IMR-90 (cell line): ENCODE results near the gene SKA2. TPM values are rescaled to one million over a fixed set of nuclear protein-coding genes. Genes with fewer than 3 reads are reported as not detected.

Experiments used
- ATAC-seq: fragments of 200-7000 bp; cut with Tn5 transposase; 2 replicates; pipeline ENCODE4 v1.9.1; 2020; ENCODE audit warnings: low read depth, mild to moderate bottlenecking, moderate library complexity
- BruUV-seq: library from RNA; stranded (reverse); fragments of 400-500 nt; replicated peaks from 2 replicates; lab custom pipeline; 2021; lab: Mats Ljungman, UMichigan
- CTCF ChIA-PET: fragments of 300-600 bp; formaldehyde crosslinking; extraction: SDS; loops from one replicate; lab custom pipeline; 2021; ENCODE audit warnings: antibody characterized with exemption; lab: Yijun Ruan, JAX
- POLR2A ChIA-PET: fragments of 300-600 bp; sonication (Branson Sonifier 250); formaldehyde crosslinking; loops from one replicate; lab custom pipeline; 2022; ENCODE audit warnings: antibody characterized with exemption; ENCODE audit not compliant: unreplicated experiment; lab: Charles Lee
- DNase-seq: peaks from one replicate; pipeline ENCODE4 v3.0.0; 2013
- H2AFZ ChIP-seq: replicated peaks from 2 replicates; pipeline ENCODE3; 2013; ENCODE audit warnings: low read length, mild to moderate bottlenecking; ENCODE audit not compliant: poor library complexity
- H2AK5ac ChIP-seq: 2 replicates; pipeline ENCODE4 v1.6.1; 2013; ENCODE audit warnings: low read depth, low read length, inconsistent platforms
- H2AK9ac ChIP-seq: replicated peaks from 2 replicates; pipeline ENCODE3; 2013; ENCODE audit warnings: mild to moderate bottlenecking, low read depth, low read length, moderate library complexity; ENCODE audit not compliant: poor library complexity
- H2BK120ac ChIP-seq: 2 replicates; pipeline ENCODE4 v1.6.1; 2013; ENCODE audit warnings: low read depth, low read length, inconsistent platforms
- H2BK15ac ChIP-seq: 3 replicates; pipeline ENCODE4 v1.6.1; 2013; ENCODE audit warnings: low read depth, low read length, inconsistent platforms
- H2BK20ac ChIP-seq: 2 replicates; pipeline ENCODE4 v1.6.1; 2013; ENCODE audit warnings: low read depth, mild to moderate bottlenecking, inconsistent platforms, low read length, moderate library complexity
- H2BK5ac ChIP-seq: 2 replicates; pipeline ENCODE4 v1.6.1; 2013; ENCODE audit warnings: mild to moderate bottlenecking, low read depth, low read length, inconsistent platforms; ENCODE audit not compliant: poor library complexity, severe bottlenecking
- H3K14ac ChIP-seq: replicated peaks from 2 replicates; pipeline ENCODE4 v1.6.1; 2013; ENCODE audit warnings: low read depth, low read length, inconsistent platforms
- H3K18ac ChIP-seq: 2 replicates; pipeline ENCODE4 v1.6.1; 2013; ENCODE audit warnings: low read depth, low read length, control low read depth
- H3K23ac ChIP-seq: 2 replicates; pipeline ENCODE4 v1.6.1; 2013; ENCODE audit warnings: low read depth, low read length, inconsistent platforms
- H3K27ac ChIP-seq: 2 replicates; pipeline ENCODE4 v1.5.1; 2013; ENCODE audit warnings: mild to moderate bottlenecking, control low read depth, low read length; ENCODE audit not compliant: insufficient read depth
- H3K27me3 ChIP-seq: 2 replicates; pipeline ENCODE4 v1.6.1; 2013; ENCODE audit warnings: low read length; ENCODE audit not compliant: control insufficient read depth, insufficient read depth
- H3K36me3 ChIP-seq: 2 replicates; pipeline ENCODE4 v1.6.1; 2013; ENCODE audit warnings: low read length, mixed read lengths; ENCODE audit not compliant: control insufficient read depth, insufficient read depth
- H3K4ac ChIP-seq: 2 replicates; pipeline ENCODE4 v1.6.1; 2013; ENCODE audit warnings: low read depth, low read length, inconsistent platforms
- H3K4me1 ChIP-seq: 2 replicates; pipeline ENCODE4 v1.6.1; 2013; ENCODE audit warnings: low read length, mixed read lengths; ENCODE audit not compliant: control insufficient read depth, insufficient read depth
- H3K4me2 ChIP-seq: 2 replicates; pipeline ENCODE4 v1.6.1; 2013; ENCODE audit warnings: low read depth, mild to moderate bottlenecking, control low read depth, low read length, moderate library complexity
- H3K4me3 ChIP-seq: 2 replicates; pipeline ENCODE4 v1.5.1; 2013; ENCODE audit warnings: low read depth, mild to moderate bottlenecking, control low read depth, low read length, moderate library complexity; ENCODE audit not compliant: insufficient read depth
- H3K56ac ChIP-seq: 2 replicates; pipeline ENCODE4 v1.6.1; 2013; ENCODE audit warnings: low read length, inconsistent platforms; ENCODE audit not compliant: insufficient read depth; ENCODE audit errors: extremely low read depth
- H3K79me1 ChIP-seq, 2 experiments: 2 replicates each; pipeline ENCODE4 v1.6.1; 2013; ENCODE audit warnings: low read length in 2 of 2, inconsistent platforms in 1 of 2, low read depth in 1 of 2
- H3K9ac ChIP-seq: 2 replicates; pipeline ENCODE4 v1.6.1; 2013; ENCODE audit warnings: low read depth, low read length, control low read depth
- H3K9me1 ChIP-seq: 2 replicates; pipeline ENCODE4 v1.6.1; 2013; ENCODE audit warnings: low read length, inconsistent platforms; ENCODE audit not compliant: insufficient read depth
- H3K9me3 ChIP-seq: 2 replicates; pipeline ENCODE4 v1.6.1; 2013; ENCODE audit warnings: low read length; ENCODE audit not compliant: control insufficient read depth, insufficient read depth
- H4K20me1 ChIP-seq: 2 replicates; pipeline ENCODE4 v1.6.1; 2013; ENCODE audit warnings: low read length, inconsistent platforms; ENCODE audit not compliant: insufficient read depth
- H4K5ac ChIP-seq: 2 replicates; pipeline ENCODE4 v1.6.1; 2013; ENCODE audit warnings: mild to moderate bottlenecking, low read depth, low read length, control low read depth
- H4K8ac ChIP-seq, 2 experiments: 2 replicates each; pipeline ENCODE4 v1.6.1; 2013; ENCODE audit warnings: low read depth in 2 of 2, low read length in 2 of 2, control low read depth in 1 of 2, inconsistent platforms in 1 of 2
- H4K91ac ChIP-seq: 2 replicates; pipeline ENCODE4 v1.6.1; 2013; ENCODE audit warnings: low read depth, low read length, inconsistent platforms; ENCODE audit not compliant: insufficient read depth
- BHLHE40 ChIP-seq: fragments of 150-350 bp; IDR thresholded peaks from 2 replicates; pipeline ENCODE4 v1.6.1; 2016; ENCODE audit warnings: mild to moderate bottlenecking, low read depth, low read length
- CEBPB ChIP-seq: IDR thresholded peaks from 2 replicates; pipeline ENCODE4 v1.6.1; 2012; ENCODE audit warnings: low read depth, low read length, improper control_type of control experiment
- CHD1 ChIP-seq: IDR thresholded peaks from 2 replicates; pipeline ENCODE4 v1.6.1; 2012; ENCODE audit warnings: low read depth, low read length, improper control_type of control experiment
- CTCF ChIP-seq: conservative IDR thresholded peaks from 2 replicates; pipeline ENCODE4 v1.5.1; 2012; ENCODE audit warnings: mild to moderate bottlenecking, low read depth, low read length, improper control_type of control experiment
- FOS ChIP-seq: fragments of 150-350 bp; IDR thresholded peaks from 2 replicates; pipeline ENCODE4 v1.6.1; 2016; ENCODE audit warnings: low read depth, low read length
- MAFK ChIP-seq: IDR thresholded peaks from 2 replicates; pipeline ENCODE4 v1.6.1; 2012; ENCODE audit warnings: low read depth, low read length, improper control_type of control experiment
- MAZ ChIP-seq: IDR thresholded peaks from 2 replicates; pipeline ENCODE4 v1.6.1; 2012; ENCODE audit warnings: low read depth, mild to moderate bottlenecking, low read length, improper control_type of control experiment, moderate library complexity, borderline replicate concordance
- MXI1 ChIP-seq: IDR thresholded peaks from 2 replicates; pipeline ENCODE4 v1.6.1; 2012; ENCODE audit warnings: low read depth, mild to moderate bottlenecking, low read length, moderate library complexity, borderline replicate concordance
- NFE2L2 ChIP-seq: fragments of 150-350 bp; IDR thresholded peaks from 2 replicates; pipeline ENCODE4 v1.6.1; 2016; ENCODE audit warnings: low read depth, mild to moderate bottlenecking, low read length
- RAD21 ChIP-seq: IDR thresholded peaks from 2 replicates; pipeline ENCODE4 v1.6.1; 2012; ENCODE audit warnings: low read length, improper control_type of control experiment
- RCOR1 ChIP-seq: IDR thresholded peaks from 2 replicates; pipeline ENCODE4 v1.6.1; 2012; ENCODE audit warnings: mild to moderate bottlenecking, low read length, improper control_type of control experiment; ENCODE audit not compliant: insufficient replicate concordance
- RFX5 ChIP-seq: IDR thresholded peaks from 2 replicates; pipeline ENCODE4 v1.8.0; 2012; ENCODE audit warnings: low read depth, mild to moderate bottlenecking, low read length, moderate library complexity
- USF2 ChIP-seq: fragments of 150-350 bp; IDR thresholded peaks from 2 replicates; pipeline ENCODE4 v1.6.1; 2017; ENCODE audit warnings: mild to moderate bottlenecking, antibody characterized with exemption, low read length, low read depth
- WGBS, 2 experiments: methylation state at CpG; one replicate each; pipeline versions ENCODE4 v1.1.5 to v1.1.7; 2013; ENCODE audit warnings: missing lambda C conversion rate in 2 of 2; ENCODE audit not compliant: insufficient read length in 1 of 2; ENCODE audit errors: extremely low coverage in 2 of 2; 5-methylcytosine and 5-hydroxymethylcytosine counted together
- dilution Hi-C: fragments of 300-500 bp; cut with HindIII; formaldehyde crosslinking; loops from one replicate; pipeline ENCODE4 v1.14.3; 2018; ENCODE audit warnings: low sequenced_read_pairs; ENCODE audit not compliant: unreplicated experiment
- in situ Hi-C: fragments of 300-500 bp; cut with MboI; formaldehyde crosslinking; loops from 3 replicates; pipeline ENCODE4 v1.14.3; 2019; ENCODE audit warnings: low sequenced_read_pairs, inconsistent platforms, mixed read lengths
- intact Hi-C: fragments of 100-400 bp; cut with micrococcal nuclease; formaldehyde crosslinking; loops from 2 replicates; pipeline ENCODE4 v1.10.0; 2022
- polyA plus RNA-seq, 3 experiments: library from polyadenylated mRNA; depleted of rRNA; stranded (reverse); fragments of >200 nt; gene quantifications; 2 replicates each; pipeline ENCODE4 v1.2.3, GENCODE V29; 2012; ENCODE audit warnings: low replicate concordance in 1 of 3
- total RNA-seq: library from RNA; depleted of rRNA; stranded (reverse); fragments of >200 nt; gene quantifications from 2 replicates; pipeline ENCODE4 v1.2.3, GENCODE V29; 2012

Gene SKA2
- total and polyA plus RNA-seq, 2 of the 4 experiments (the other 2 are of a cell fraction) = 30.4 to 38.7 TPM

- Histone ChIP-seq H4K20me1 (no peaks in the 10 kb centered on the region), H3K18ac (no peak overlapping the region), H3K27me3 (no peaks in the 10 kb centered on the region), H3K9me3 (no peaks in the 10 kb centered on the region), H2AK5ac (no peak overlapping the region), H2AK9ac (no peak overlapping the region), H4K91ac (no peak overlapping the region), H3K27ac (no peak overlapping the region), H3K4me2 (no peak overlapping the region), H3K4me3 (no peak overlapping the region), H3K9ac (no peak overlapping the region), H3K56ac (no peak overlapping the region), H3K23ac (no peak overlapping the region), H4K5ac (no peak overlapping the region), H4K8ac (no peak overlapping the region), H2AFZ (no peak overlapping the region), H3K14ac (no peak overlapping the region), H3K4me1 (no peaks in the 10 kb centered on the region), H2BK120ac (no peak overlapping the region), H2BK5ac (no peak overlapping the region), H2BK20ac (no peak overlapping the region), H3K36me3 (peaks cover 7% of the 10 kb centered on the region), H2BK15ac (no peak overlapping the region), H3K79me1 (peaks cover 15 to 29% of the 10 kb centered on the region in 2 experiments; a peak in 3 of 4 replicates), H3K4ac (no peak overlapping the region), H3K9me1 (peaks cover 4% of the 10 kb centered on the region; the same call in 1 of the 2 replicates)
- ATAC-seq (no peak), DNase-seq (no peak)
- POLR2A ChIA-PET = no interaction called here
- dilution Hi-C loops (no loop called here), in situ Hi-C loops (no loop called here), intact Hi-C loops (no loop called here)
- TF ChIP-seq BHLHE40 = no peak
- TF ChIP-seq MXI1 = no peak
- TF ChIP-seq RFX5 = no peak
- TF ChIP-seq MAFK = no peak
- TF ChIP-seq USF2 = no peak
- TF ChIP-seq CHD1 = no peak
- TF ChIP-seq CTCF = no peak
- TF ChIP-seq NFE2L2 = no peak
- TF ChIP-seq MAZ = no peak
- no peak for TF ChIP-seq RAD21
- TF ChIP-seq CEBPB = no peak
- no peak for TF ChIP-seq FOS
- TF ChIP-seq RCOR1 = no peak
- no TSS peak for BruUV-seq
- CTCF ChIA-PET = interaction anchor here (0.5 kb wide), 1 partner anchor 9 kb away, joined by 4 read pairs; no protein-coding TSS in a partner anchor
- 100% methylated on average over 8 of the region's 9 CpGs; no CpG with 5 or more reads in 1 of the 2 experiments for WGBS, 2 experiments
Observed at GRCh38 chr17:59115474-59115873, 39.5 kb downstream of the SKA2 start.
